C4-2B (cell line): ENCODE results near the gene EOLA2.
"Not testable (repeated sequence)": the region's sequence is repeated elsewhere in the genome, so short reads cannot be mapped to it uniquely, and the experiment has no call there.

Experiments used
- CTCF ChIP-seq: fragments of 450-650 bp; conservative IDR thresholded peaks from 2 replicates; pipeline ENCODE4 v1.5.1; 2017; ENCODE audit warnings: mild to moderate bottlenecking
- ZFX ChIP-seq: fragments of 450-650 bp; IDR thresholded peaks from 2 replicates; pipeline ENCODE4 v1.6.1; 2017

GRCh38 chrX:149945820-149946219 is 7.5 kb upstream of the EOLA2 start:
- not testable (repeated sequence) for TF ChIP-seq CTCF, ZFX
